ENCODE data around the gene CASP8AP2. TPM values are rescaled to one million over a fixed set of nuclear protein-coding genes. Genes with fewer than 3 reads are reported as not detected.

The CASP8AP2 gene
- total RNA-seq, 1 donor from 2014 or later: 21.9 TPM

GRCh38 chr6:89859744-89860143 is 30.1 kb downstream of the CASP8AP2 start:
- no peaks in the 10 kb centered on the region for H3K27me3 ChIP-seq
- no peaks in the 10 kb centered on the region for H3K4me1 ChIP-seq
- no peaks in the 10 kb centered on the region for H3K9me3 ChIP-seq
- no peak overlapping the region for H3K4me3 ChIP-seq
- no peak overlapping the region for H3K27ac ChIP-seq
- H3K36me3 ChIP-seq: peaks cover 7 to 86% of the 10 kb centered on the region in 2 donors
- intact Hi-C loops (cut with DNase I): no loop called here
- TF ChIP-seq POLR2AphosphoS5 (IDR thresholded peaks at IDR 0.05; ENCODE audit: insufficient read depth in 1 of 2, low read depth in 1 of 2) (no peak), CTCF (IDR thresholded peaks at IDR 0.05) (no peak), POLR2A (IDR thresholded peaks at IDR 0.05) (no peak)
- no peak for DNase-seq (ENCODE audit: extremely low spot score in 2 of 2)

- Histone ChIP-seq H3K27me3 (no peaks in the 10 kb centered on the region), H3K27ac (no peak overlapping the region), H3K9me3 (no peaks in the 10 kb centered on the region), H3K36me3 (peaks cover 4 to 87% of the 10 kb centered on the region in 2 donors), H3K4me1 (no peaks in the 10 kb centered on the region), H3K4me3 (no peak overlapping the region)
- intact Hi-C loops (cut with DNase I): no loop called here
- no peak for DNase-seq (ENCODE audit: extremely low spot score in 2 of 2)
- no peak for TF ChIP-seq CTCF (IDR thresholded peaks at IDR 0.05)
Observed at GRCh38 chr6:89862273-89862672, 32.6 kb downstream of the CASP8AP2 start.

- H3K9me3 ChIP-seq: no peaks in the 10 kb centered on the region
- no peak for TF ChIP-seq CTCF (IDR thresholded peaks at IDR 0.05)
- TF ChIP-seq POLR2AphosphoS5 (IDR thresholded peaks at IDR 0.05; ENCODE audit: insufficient read depth in 1 of 2, low read depth in 1 of 2): no peak
- no peak for TF ChIP-seq POLR2A (IDR thresholded peaks at IDR 0.05)
- DNase-seq (ENCODE audit: extremely low spot score in 2 of 2): no peak
- intact Hi-C loops (cut with DNase I): no loop called here
- peaks cover 0 to 87% of the 10 kb centered on the region in 2 donors for H3K36me3 ChIP-seq
- no peaks in the 10 kb centered on the region for H3K27me3 ChIP-seq
- H3K27ac ChIP-seq: no peak overlapping the region
- H3K4me1 ChIP-seq: no peaks in the 10 kb centered on the region
- H3K4me3 ChIP-seq: no peak overlapping the region
Observed at GRCh38 chr6:89862698-89863097, 33.0 kb downstream of the CASP8AP2 start.

GRCh38 chr6:89866024-89866678 is 36.5 kb downstream of the CASP8AP2 start:
- Histone ChIP-seq H3K27me3 (no peaks in the 10 kb centered on the region), H3K36me3 (peaks cover 0 to 57% of the 10 kb centered on the region in 2 donors), H3K4me3 (no peak overlapping the region), H3K27ac (no peak overlapping the region), H3K9me3 (no peaks in the 10 kb centered on the region), H3K4me1 (no peaks in the 10 kb centered on the region)
- no peak for DNase-seq (ENCODE audit: extremely low spot score in 2 of 2)
- intact Hi-C loops (cut with DNase I): no loop called here
- TF ChIP-seq CTCF (IDR thresholded peaks at IDR 0.05): no peak
- no peak for TF ChIP-seq POLR2A (IDR thresholded peaks at IDR 0.05)
- TF ChIP-seq POLR2AphosphoS5 (IDR thresholded peaks at IDR 0.05; ENCODE audit: insufficient read depth in 1 of 2, low read depth in 1 of 2): no peak

- peaks cover 0 to 16% of the 10 kb centered on the region in 2 donors for H3K36me3 ChIP-seq
- no peaks in the 10 kb centered on the region for H3K27me3 ChIP-seq
- H3K4me1 ChIP-seq: no peaks in the 10 kb centered on the region
- H3K27ac ChIP-seq: no peak overlapping the region
- H3K4me3 ChIP-seq: no peak overlapping the region
- no peak for DNase-seq (ENCODE audit: extremely low spot score in 2 of 2)
- no peaks in the 10 kb centered on the region for H3K9me3 ChIP-seq
- TF ChIP-seq POLR2AphosphoS5 (IDR thresholded peaks at IDR 0.05; ENCODE audit: insufficient read depth in 1 of 2, low read depth in 1 of 2): no peak
- TF ChIP-seq POLR2A (IDR thresholded peaks at IDR 0.05): no peak
- intact Hi-C loops (cut with DNase I): no loop called here
Observed at GRCh38 chr6:89873721-89874120, 44.0 kb downstream of the CASP8AP2 start.

Measured in vagina (tissue), 2 donors.